ENCODE results near the gene RAB9A. TPM values are rescaled to one million over a fixed set of nuclear protein-coding genes. Genes with fewer than 3 reads are reported as not detected.

RAB9A gene
- total RNA-seq, 1 experiment from 2014 or later, result 26.3 TPM

GRCh38 chrX:13685126-13685763 lies 3.7 kb upstream of the RAB9A start (continued):
- TF ChIP-seq, protein P1, sequence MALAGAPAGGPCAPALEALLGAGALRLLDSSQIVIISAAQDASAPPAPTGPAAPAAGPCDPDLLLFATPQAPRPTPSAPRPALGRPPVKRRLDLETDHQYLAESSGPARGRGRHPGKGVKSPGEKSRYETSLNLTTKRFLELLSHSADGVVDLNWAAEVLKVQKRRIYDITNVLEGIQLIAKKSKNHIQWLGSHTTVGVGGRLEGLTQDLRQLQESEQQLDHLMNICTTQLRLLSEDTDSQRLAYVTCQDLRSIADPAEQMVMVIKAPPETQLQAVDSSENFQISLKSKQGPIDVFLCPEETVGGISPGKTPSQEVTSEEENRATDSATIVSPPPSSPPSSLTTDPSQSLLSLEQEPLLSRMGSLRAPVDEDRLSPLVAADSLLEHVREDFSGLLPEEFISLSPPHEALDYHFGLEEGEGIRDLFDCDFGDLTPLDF (CRISPR knock-in tag; IDR thresholded peaks at IDR 0.05), result no peak
- TF ChIP-seq FOXP1 (CRISPR knock-in tag; IDR thresholded peaks at IDR 0.05; ENCODE audit: borderline replicate concordance) (no peak), JAZF1 (CRISPR knock-in tag; IDR thresholded peaks at IDR 0.05) (no peak), GTF2I (CRISPR knock-in tag; conservative IDR thresholded peaks at IDR 0.05) (no peak), KAT7 (CRISPR knock-in tag; IDR thresholded peaks at IDR 0.05; ENCODE audit: borderline replicate concordance) (no peak), ZBTB21 (CRISPR knock-in tag; IDR thresholded peaks at IDR 0.05; ENCODE audit: borderline replicate concordance) (no peak), ATF1 (CRISPR knock-in tag; IDR thresholded peaks at IDR 0.05) (no peak), ZNF423 (CRISPR knock-in tag; IDR thresholded peaks at IDR 0.05) (no peak), ZNF532 (CRISPR knock-in tag; IDR thresholded peaks at IDR 0.05; ENCODE audit: borderline replicate concordance) (no peak)
- TF ChIP-seq, protein P2, sequence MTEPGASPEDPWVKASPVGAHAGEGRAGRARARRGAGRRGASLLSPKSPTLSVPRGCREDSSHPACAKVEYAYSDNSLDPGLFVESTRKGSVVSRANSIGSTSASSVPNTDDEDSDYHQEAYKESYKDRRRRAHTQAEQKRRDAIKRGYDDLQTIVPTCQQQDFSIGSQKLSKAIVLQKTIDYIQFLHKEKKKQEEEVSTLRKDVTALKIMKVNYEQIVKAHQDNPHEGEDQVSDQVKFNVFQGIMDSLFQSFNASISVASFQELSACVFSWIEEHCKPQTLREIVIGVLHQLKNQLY (CRISPR knock-in tag; IDR thresholded peaks at IDR 0.05), result no peak

GRCh38 chrX:13687203-13687602 lies 1.7 kb upstream of the RAB9A start:
- ATAC-seq (no peak), DNase-seq (ENCODE audit: low spot score) (no peak)
- TF ChIP-seq JUN (CRISPR knock-in tag; IDR thresholded peaks at IDR 0.05) (no peak), ATF3 (CRISPR knock-in tag; conservative IDR thresholded peaks at IDR 0.05) (no peak), NR2C2 (CRISPR knock-in tag; IDR thresholded peaks at IDR 0.05) (no peak), NFE2L1 (CRISPR knock-in tag; IDR thresholded peaks at IDR 0.05) (no peak)
- TF ChIP-seq, protein P3, sequence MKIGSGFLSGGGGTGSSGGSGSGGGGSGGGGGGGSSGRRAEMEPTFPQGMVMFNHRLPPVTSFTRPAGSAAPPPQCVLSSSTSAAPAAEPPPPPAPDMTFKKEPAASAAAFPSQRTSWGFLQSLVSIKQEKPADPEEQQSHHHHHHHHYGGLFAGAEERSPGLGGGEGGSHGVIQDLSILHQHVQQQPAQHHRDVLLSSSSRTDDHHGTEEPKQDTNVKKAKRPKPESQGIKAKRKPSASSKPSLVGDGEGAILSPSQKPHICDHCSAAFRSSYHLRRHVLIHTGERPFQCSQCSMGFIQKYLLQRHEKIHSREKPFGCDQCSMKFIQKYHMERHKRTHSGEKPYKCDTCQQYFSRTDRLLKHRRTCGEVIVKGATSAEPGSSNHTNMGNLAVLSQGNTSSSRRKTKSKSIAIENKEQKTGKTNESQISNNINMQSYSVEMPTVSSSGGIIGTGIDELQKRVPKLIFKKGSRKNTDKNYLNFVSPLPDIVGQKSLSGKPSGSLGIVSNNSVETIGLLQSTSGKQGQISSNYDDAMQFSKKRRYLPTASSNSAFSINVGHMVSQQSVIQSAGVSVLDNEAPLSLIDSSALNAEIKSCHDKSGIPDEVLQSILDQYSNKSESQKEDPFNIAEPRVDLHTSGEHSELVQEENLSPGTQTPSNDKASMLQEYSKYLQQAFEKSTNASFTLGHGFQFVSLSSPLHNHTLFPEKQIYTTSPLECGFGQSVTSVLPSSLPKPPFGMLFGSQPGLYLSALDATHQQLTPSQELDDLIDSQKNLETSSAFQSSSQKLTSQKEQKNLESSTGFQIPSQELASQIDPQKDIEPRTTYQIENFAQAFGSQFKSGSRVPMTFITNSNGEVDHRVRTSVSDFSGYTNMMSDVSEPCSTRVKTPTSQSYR (CRISPR knock-in tag; IDR thresholded peaks at IDR 0.05), result no peak
- Mint-ChIP-seq H3K27ac (no peak overlapping the region), H3K36me3 (no peaks in the 10 kb centered on the region), H3K4me3 (no peak overlapping the region), H3K27me3 (ENCODE audit: low read depth) (peaks cover 19% of the 10 kb centered on the region), H3K4me1 (peaks cover 16% of the 10 kb centered on the region), H3K9me3 (no peaks in the 10 kb centered on the region)
- CTCF ChIA-PET, result no interaction called here
- POLR2A ChIA-PET, result no interaction called here
